SK-N-SH (cell line): Measurements from ENCODE around the gene PIAS4. TPM values are rescaled to one million over a fixed set of nuclear protein-coding genes. Genes with fewer than 3 reads are reported as not detected.

Experiments used
- CTCF ChIA-PET: fragments of 300-600, 350-600 bp; formaldehyde crosslinking; extraction: SDS; loops from one replicate; lab custom pipeline; 2021; lab: Yijun Ruan, JAX
- POLR2A ChIA-PET: fragments of 350-600 bp; sonication (Branson Sonifier 250); formaldehyde crosslinking; extraction: SDS; loops from one replicate; lab custom pipeline; 2020; ENCODE audit warnings: antibody characterized with exemption, inconsistent platforms; lab: Yijun Ruan, JAX
- DNase-seq: peaks from one replicate; pipeline ENCODE4 v3.0.0; 2012
- H2AFZ ChIP-seq: fragments of 200-600 bp; sonication (generic); 2 replicates; pipeline ENCODE4 v1.8.1; 2016; ENCODE audit warnings: antibody characterized with exemption, mild to moderate bottlenecking, low read depth
- H3F3A ChIP-seq: fragments of 200-600 bp; sonication (generic); replicated peaks from 2 replicates; pipeline ENCODE3; 2016; ENCODE audit warnings: antibody characterized with exemption, mild to moderate bottlenecking; ENCODE audit not compliant: insufficient read depth
- H3K27ac ChIP-seq, 2 experiments: fragments of 200-500 bp in 1 of 2; fragments of 200-600 bp in 1 of 2; sonication (Bioruptor generic) in 1 of 2; sonication (generic), shearing (Covaris generic) in 1 of 2; 2 replicates each; pipeline versions ENCODE4 v1.5.1 to v1.6.1; 2014 to 2016; ENCODE audit warnings: low read depth in 2 of 2, inconsistent platforms in 1 of 2, low read length in 1 of 2, mild to moderate bottlenecking in 1 of 2, mixed read lengths in 1 of 2
- H3K27me3 ChIP-seq: fragments of 200-600 bp; sonication (generic), shearing (Covaris generic); 2 replicates; pipeline ENCODE4 v1.6.1; 2016; ENCODE audit warnings: mixed run types; ENCODE audit not compliant: insufficient read depth
- H3K36me3 ChIP-seq, 2 experiments: fragments of 200-500 bp in 1 of 2; fragments of 200-600 bp in 1 of 2; sonication (Bioruptor generic) in 1 of 2; sonication (generic) in 1 of 2; replicated peaks in 1 of 2; 2 replicates each; pipeline versions ENCODE3 to v1.5.1; 2014 to 2016; ENCODE audit warnings: low read length in 1 of 2, mild to moderate bottlenecking in 1 of 2; ENCODE audit not compliant: insufficient read depth in 2 of 2, control insufficient read depth in 1 of 2
- H3K4me1 ChIP-seq, 2 experiments: fragments of 200-500 bp in 1 of 2; fragments of 200-600 bp in 1 of 2; sonication (Bioruptor generic) in 1 of 2; sonication (generic), shearing (Covaris generic) in 1 of 2; 2 replicates each; pipeline versions ENCODE4 v1.5.1 to v1.6.1; 2014 to 2016; ENCODE audit warnings: low read depth in 1 of 2, low read length in 1 of 2, mixed run types in 1 of 2; ENCODE audit not compliant: insufficient read depth in 2 of 2, control insufficient read depth in 1 of 2
- H3K4me2 ChIP-seq: fragments of 200-600 bp; sonication (generic), shearing (Covaris generic); 2 replicates; pipeline ENCODE4 v1.6.1; 2017; ENCODE audit warnings: mixed run types
- H3K4me3 ChIP-seq, 2 experiments: fragments of 200-500 bp in 1 of 2; fragments of 200-600 bp in 1 of 2; sonication (Bioruptor generic) in 1 of 2; sonication (generic), shearing (Covaris generic) in 1 of 2; 2 replicates each; pipeline versions ENCODE4 v1.5.1 to v1.8.1; 2014 to 2016; ENCODE audit warnings: low read depth in 2 of 2, inconsistent platforms in 1 of 2, low read length in 1 of 2, mild to moderate bottlenecking in 1 of 2, mixed read lengths in 1 of 2, moderate library complexity in 1 of 2
- H3K79me2 ChIP-seq: fragments of 200-600 bp; sonication (generic); 2 replicates; pipeline ENCODE4 v1.8.1; 2017; ENCODE audit warnings: mild to moderate bottlenecking; ENCODE audit not compliant: insufficient read depth
- H3K9ac ChIP-seq: fragments of 200-600 bp; sonication (generic); 2 replicates; pipeline ENCODE4 v1.6.1; 2017; ENCODE audit warnings: mixed run types
- H3K9me2 ChIP-seq: fragments of 200-600 bp; sonication (generic); 2 replicates; pipeline ENCODE4 v1.6.1; 2017; ENCODE audit warnings: mixed run types
- H3K9me3 ChIP-seq: fragments of 200-600 bp; sonication (generic); 2 replicates; pipeline ENCODE4 v1.6.1; 2017; ENCODE audit warnings: mixed run types, mild to moderate bottlenecking, moderate library complexity
- H4K20me1 ChIP-seq: fragments of 200-600 bp; sonication (generic); 2 replicates; pipeline ENCODE4 v1.6.1; 2017; ENCODE audit warnings: mild to moderate bottlenecking, mixed run types; ENCODE audit not compliant: insufficient read depth
- CHD2 ChIP-seq: fragments of 150-350 bp; IDR thresholded peaks from 2 replicates; pipeline ENCODE4 v1.6.1; 2018; ENCODE audit warnings: low read length; ENCODE audit not compliant: partially characterized antibody
- CTCF ChIP-seq: fragments of 200-600 bp; sonication (generic); IDR thresholded peaks from 2 replicates; pipeline ENCODE4 v1.6.1; 2017; ENCODE audit warnings: antibody characterized with exemption, mild to moderate bottlenecking, moderate library complexity
- ELF1 ChIP-seq: IDR thresholded peaks from 2 replicates; pipeline ENCODE4 v1.4.0; 2012
- EP300 ChIP-seq, 2 experiments: IDR thresholded peaks; 2 replicates each; pipeline versions ENCODE4 v1.4.0 to v1.6.1; 2012; ENCODE audit warnings: borderline replicate concordance in 1 of 2, low read depth in 1 of 2, low read length in 1 of 2
- EZH2phosphoT487 ChIP-seq: fragments of 200-600 bp; sonication (generic); IDR thresholded peaks from 2 replicates; pipeline ENCODE4 v1.6.1; 2017; ENCODE audit warnings: low read depth, mixed run types, mild to moderate bottlenecking, antibody characterized with exemption, moderate library complexity, borderline replicate concordance
- GABPA ChIP-seq: IDR thresholded peaks from 2 replicates; pipeline ENCODE4 v1.4.0; 2012; ENCODE audit warnings: low read depth, mild to moderate bottlenecking
- IRF3 ChIP-seq: fragments of 150-350 bp; IDR thresholded peaks from 2 replicates; pipeline ENCODE4 v1.6.1; 2016; ENCODE audit warnings: mild to moderate bottlenecking, low read depth, low read length
- JUND ChIP-seq: IDR thresholded peaks from 2 replicates; pipeline ENCODE4 v1.4.0; 2012
- MAX ChIP-seq: IDR thresholded peaks from 2 replicates; pipeline ENCODE4 v1.4.0; 2012; ENCODE audit warnings: low read depth
- PBX3 ChIP-seq: IDR thresholded peaks from 2 replicates; pipeline ENCODE4; 2012
- RAD21 ChIP-seq: IDR thresholded peaks from 2 replicates; pipeline ENCODE4 v1.6.1; 2012; ENCODE audit warnings: mild to moderate bottlenecking, low read length
- RXRA ChIP-seq: IDR thresholded peaks from 2 replicates; pipeline ENCODE4 v1.4.0; 2012; ENCODE audit warnings: low read depth, mild to moderate bottlenecking, borderline replicate concordance
- SIN3A ChIP-seq: IDR thresholded peaks from 2 replicates; pipeline ENCODE4 v1.6.1; 2012; ENCODE audit warnings: low read depth, mild to moderate bottlenecking, low read length, moderate library complexity, borderline replicate concordance
- TCF12 ChIP-seq: IDR thresholded peaks from 2 replicates; pipeline ENCODE4 v1.4.0; 2012
- USF2 ChIP-seq: fragments of 150-350 bp; IDR thresholded peaks from 2 replicates; pipeline ENCODE4 v1.6.1; 2017; ENCODE audit warnings: antibody characterized with exemption, low read length, low read depth, borderline replicate concordance
- YY1 ChIP-seq: IDR thresholded peaks from 2 replicates; pipeline ENCODE4 v1.4.0; 2012; ENCODE audit warnings: low read depth, mild to moderate bottlenecking
- ZBTB33 ChIP-seq: IDR thresholded peaks from 2 replicates; pipeline ENCODE4 v1.4.0; 2012; ENCODE audit warnings: low read depth, borderline replicate concordance
- WGBS: methylation state at CpG from one replicate; pipeline ENCODE4 v1.1.6; 2017; ENCODE audit warnings: low lambda C conversion rate; 5-methylcytosine and 5-hydroxymethylcytosine counted together
- polyA plus RNA-seq, 3 experiments: library from polyadenylated mRNA; depleted of rRNA; stranded (reverse); fragments of >200 nt; gene quantifications; 2 replicates each; pipeline ENCODE4 v1.2.3, GENCODE V29; 2012

The PIAS4 gene
- polyA plus RNA-seq, 1 of the 3 experiments (the other 2 are of a cell fraction), result 14.1 TPM

GRCh38 chr19:4031420-4031819 lies 23.9 kb downstream of the PIAS4 start:
- Histone ChIP-seq H2AFZ (no peak overlapping the region), H3K27me3 (no peaks in the 10 kb centered on the region), H3K36me3 (peaks cover 1 to 31% of the 10 kb centered on the region in 2 experiments), H3K9me2 (no peaks in the 10 kb centered on the region), H3K27ac (no peak overlapping the region), H3K4me1 (no peaks in the 10 kb centered on the region), H3K4me2 (no peak overlapping the region), H4K20me1 (no peaks in the 10 kb centered on the region), H3K79me2 (no peaks in the 10 kb centered on the region; the same call in 1 of the 2 replicates), H3F3A (no peaks in the 10 kb centered on the region), H3K9ac (no peak overlapping the region), H3K4me3 (no peak overlapping the region), H3K9me3 (no peaks in the 10 kb centered on the region)
- WGBS, result 95% methylated on average over 4 of the region's 11 CpGs
- TF ChIP-seq RXRA (no peak), USF2 (no peak), EZH2phosphoT487 (no peak), PBX3 (no peak), TCF12 (no peak), ELF1 (no peak), SIN3A (no peak), JUND (no peak), IRF3 (no peak), YY1 (no peak), EP300 (IDR thresholded peaks at IDR 0.05; ENCODE audit: borderline replicate concordance in 1 of 2, low read depth in 1 of 2, low read length in 1 of 2) (no peak), MAX (no peak), CTCF (no peak), CHD2 (no peak), RAD21 (no peak), ZBTB33 (no peak), GABPA (no peak)
- POLR2A ChIA-PET, result no interaction called here
- CTCF ChIA-PET, result no interaction called here
- no peak for DNase-seq
